Tibial artery (tissue), 4 donors: Measurements from ENCODE around the gene FCRLA.

ENCODE experiments used
- DNase-seq, 2 donors: peaks; one replicate each; pipeline ENCODE4 v3.0.0-alpha.2; 2019
- H3K27ac ChIP-seq, 2 donors: fragments of 200-600 bp; sonication (generic) in 1 of 2; 1 replicate in 1 of 2; 2 replicates in 1 of 2; pipeline ENCODE4 v1.5.1; 2018 to 2019; ENCODE audit warnings: mild to moderate bottlenecking in 1 of 2
- H3K27me3 ChIP-seq, 2 donors: fragments of 200-600 bp; sonication (generic) in 1 of 2; one replicate each; pipeline versions ENCODE4 v1.5.1 to v1.6.0; 2016 to 2019
- H3K36me3 ChIP-seq, 3 donors: fragments of 200-600 bp; sonication (generic) in 2 of 3; one replicate each; pipeline ENCODE4 v1.5.1; 2016 to 2019; ENCODE audit warnings: mild to moderate bottlenecking in 2 of 3
- H3K4me1 ChIP-seq, 4 donors: fragments of 200-600 bp; sonication (generic) in 2 of 4; 1 replicate in 3 of 4; 2 replicates in 1 of 4; pipeline ENCODE4 v1.5.1; 2016 to 2019
- H3K4me3 ChIP-seq, 2 donors: fragments of 200-600 bp; sonication (generic) in 1 of 2; 1 replicate in 1 of 2; 2 replicates in 1 of 2; pipeline ENCODE4 v1.5.1; 2018 to 2019; ENCODE audit warnings: mild to moderate bottlenecking in 2 of 2
- H3K9me3 ChIP-seq, 3 donors: fragments of 200-600 bp; sonication (generic) in 1 of 3; one replicate each; pipeline ENCODE4 v1.5.1; 2016 to 2019
- intact Hi-C: fragments of 100-400 bp; cut with DNase I; formaldehyde crosslinking; loops from one replicate; pipeline ENCODE4 v1.15.0; 2023; ENCODE audit warnings: low total_unique reads
- TF ChIP-seq, protein P1 (sequence below), 2 experiments: fragments of 200-600 bp in 1 of 2; fragments of 450-650 bp in 1 of 2; IDR thresholded peaks; one replicate each; pipeline ENCODE4 v1.5.1; 2017 to 2019; ENCODE audit warnings: antibody characterized with exemption in 2 of 2, mild to moderate bottlenecking in 1 of 2, moderate library complexity in 1 of 2

FCRLA gene

GRCh38 chr1:161737625-161738024 lies 30.6 kb downstream of the FCRLA start:
- DNase-seq: no peak
- intact Hi-C loops: no loop called here
- Histone ChIP-seq H3K4me1 (no peaks in the 10 kb centered on the region), H3K27me3 (peaks cover 0 to 17% of the 10 kb centered on the region in 2 donors), H3K4me3 (no peak overlapping the region), H3K9me3 (no peaks in the 10 kb centered on the region), H3K27ac (no peak overlapping the region), H3K36me3 (no peaks in the 10 kb centered on the region)
- TF ChIP-seq, protein P1, sequence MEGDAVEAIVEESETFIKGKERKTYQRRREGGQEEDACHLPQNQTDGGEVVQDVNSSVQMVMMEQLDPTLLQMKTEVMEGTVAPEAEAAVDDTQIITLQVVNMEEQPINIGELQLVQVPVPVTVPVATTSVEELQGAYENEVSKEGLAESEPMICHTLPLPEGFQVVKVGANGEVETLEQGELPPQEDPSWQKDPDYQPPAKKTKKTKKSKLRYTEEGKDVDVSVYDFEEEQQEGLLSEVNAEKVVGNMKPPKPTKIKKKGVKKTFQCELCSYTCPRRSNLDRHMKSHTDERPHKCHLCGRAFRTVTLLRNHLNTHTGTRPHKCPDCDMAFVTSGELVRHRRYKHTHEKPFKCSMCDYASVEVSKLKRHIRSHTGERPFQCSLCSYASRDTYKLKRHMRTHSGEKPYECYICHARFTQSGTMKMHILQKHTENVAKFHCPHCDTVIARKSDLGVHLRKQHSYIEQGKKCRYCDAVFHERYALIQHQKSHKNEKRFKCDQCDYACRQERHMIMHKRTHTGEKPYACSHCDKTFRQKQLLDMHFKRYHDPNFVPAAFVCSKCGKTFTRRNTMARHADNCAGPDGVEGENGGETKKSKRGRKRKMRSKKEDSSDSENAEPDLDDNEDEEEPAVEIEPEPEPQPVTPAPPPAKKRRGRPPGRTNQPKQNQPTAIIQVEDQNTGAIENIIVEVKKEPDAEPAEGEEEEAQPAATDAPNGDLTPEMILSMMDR (IDR thresholded peaks at IDR 0.05): no peak

DNA sequence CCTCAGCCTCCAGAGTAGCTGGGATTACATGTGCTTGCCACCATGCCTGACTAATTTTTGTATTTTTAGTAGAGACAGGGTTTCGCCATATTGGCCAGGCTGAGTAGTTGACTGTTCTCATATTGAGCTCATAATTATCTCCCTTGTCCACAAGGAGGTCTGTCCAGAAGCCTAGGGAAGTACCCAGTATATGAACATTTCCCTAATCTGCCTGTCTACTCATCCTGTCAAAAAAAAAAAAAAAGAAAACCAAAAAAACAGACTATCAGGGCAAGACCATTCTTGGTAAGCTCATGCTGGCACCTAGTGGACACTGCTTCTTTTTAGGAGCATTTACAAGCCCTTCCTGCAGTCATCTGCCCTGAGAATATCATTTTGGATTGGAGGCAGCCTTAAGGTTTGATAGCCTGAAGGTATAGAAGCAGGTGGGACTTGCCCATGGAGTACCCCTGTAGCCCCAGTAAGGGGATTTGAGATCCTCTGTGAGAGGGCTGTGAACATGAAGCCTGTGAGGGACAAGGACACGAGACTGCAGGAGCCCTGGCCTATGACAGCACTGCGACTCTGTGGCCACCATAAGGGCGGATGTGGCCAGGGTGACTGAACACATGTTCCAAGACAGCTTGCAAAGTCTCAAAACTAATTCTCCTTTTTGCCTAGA lies 31.7 kb downstream of the FCRLA start:
- TF ChIP-seq, protein P1 (IDR thresholded peaks at IDR 0.05): no peak
- Histone ChIP-seq H3K9me3 (no peaks in the 10 kb centered on the region), H3K36me3 (no peaks in the 10 kb centered on the region), H3K27me3 (peaks cover 0 to 17% of the 10 kb centered on the region in 2 donors), H3K4me3 (no peak overlapping the region), H3K4me1 (no peaks in the 10 kb centered on the region), H3K27ac (no peak overlapping the region)
- DNase-seq: peak; percentile 36 to 76
- intact Hi-C loops: no loop called here

DNA sequence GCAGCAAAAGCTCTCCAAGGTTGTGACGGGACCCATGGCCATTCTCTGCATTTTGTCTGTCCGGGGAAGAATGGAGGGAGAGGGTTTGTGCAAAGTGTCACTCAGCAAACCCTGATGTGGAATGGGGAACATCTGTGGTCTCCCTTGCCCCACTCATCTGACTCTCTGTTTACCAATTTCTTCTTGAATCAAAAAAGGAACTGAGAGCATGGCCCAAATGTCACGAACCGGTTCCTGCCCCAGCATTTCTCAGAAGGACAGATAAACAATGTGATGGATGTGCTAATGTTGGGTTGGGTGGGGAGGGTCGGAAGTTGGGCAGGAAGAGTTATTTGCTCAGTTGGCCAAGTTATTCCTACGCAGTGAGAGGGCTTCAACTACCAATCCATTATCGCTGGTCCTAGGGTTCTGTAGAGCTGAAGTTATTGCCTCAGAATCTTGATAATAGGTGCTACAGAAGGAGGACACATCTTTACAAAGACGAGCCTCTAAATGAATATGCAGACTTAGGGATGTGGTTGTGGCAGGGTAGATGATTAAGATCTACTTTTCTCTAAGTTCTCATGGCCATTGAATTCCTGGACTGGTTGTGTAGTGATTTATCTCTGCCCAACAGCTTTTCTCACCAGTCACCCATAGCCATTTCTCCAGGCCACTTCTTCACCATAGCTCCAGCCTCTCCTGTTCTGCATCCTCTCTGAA lies 33.0 kb downstream of the FCRLA start:
- intact Hi-C loops: loop anchor here (10.0 kb wide), 1 partner anchor 255 kb away; no protein-coding TSS in a partner anchor
- no peak overlapping the region for H3K4me3 ChIP-seq
- TF ChIP-seq, protein P1 (IDR thresholded peaks at IDR 0.05): no peak
- H3K36me3 ChIP-seq: no peaks in the 10 kb centered on the region
- no peaks in the 10 kb centered on the region for H3K4me1 ChIP-seq
- peak; percentile 39 to 72 for DNase-seq
- H3K27ac ChIP-seq: no peak overlapping the region
- peaks cover 0 to 17% of the 10 kb centered on the region in 2 donors for H3K27me3 ChIP-seq
- H3K9me3 ChIP-seq: no peaks in the 10 kb centered on the region

GRCh38 chr1:161740921-161741320 lies 33.9 kb downstream of the FCRLA start:
- no peak overlapping the region for H3K4me3 ChIP-seq
- TF ChIP-seq, protein P1 (IDR thresholded peaks at IDR 0.05): no peak
- H3K36me3 ChIP-seq: no peaks in the 10 kb centered on the region
- no peaks in the 10 kb centered on the region for H3K4me1 ChIP-seq
- H3K27ac ChIP-seq: no peak overlapping the region
- peaks cover 0 to 16% of the 10 kb centered on the region in 2 donors for H3K27me3 ChIP-seq
- no peak for DNase-seq
- intact Hi-C loops: loop anchor here (10.0 kb wide), 1 partner anchor 256 kb away; no protein-coding TSS in a partner anchor
- H3K9me3 ChIP-seq: no peaks in the 10 kb centered on the region

- H3K4me1 ChIP-seq: no peaks in the 10 kb centered on the region
- intact Hi-C loops: loop anchor here (10.0 kb wide), 1 partner anchor 258 kb away; no protein-coding TSS in a partner anchor
- DNase-seq: no peak
- no peak overlapping the region for H3K27ac ChIP-seq
- no peaks in the 10 kb centered on the region for H3K9me3 ChIP-seq
- TF ChIP-seq, protein P1 (IDR thresholded peaks at IDR 0.05): no peak
- H3K4me3 ChIP-seq: no peak overlapping the region
- peaks cover 0 to 13% of the 10 kb centered on the region in 2 donors for H3K27me3 ChIP-seq
- no peaks in the 10 kb centered on the region for H3K36me3 ChIP-seq
These were observed 36.2 kb downstream of the FCRLA start for GRCh38 chr1:161743231-161743630.
